Measurements from ENCODE around the gene SLC10A3. TPM values are rescaled to one million over a fixed set of nuclear protein-coding genes. Genes with fewer than 3 reads are reported as not detected.

The SLC10A3 gene
- total and polyA plus RNA-seq, 2 donors (not counting 1 experiment from before 2014, with no cell fraction given), result 17.9 to 36.9 TPM

- Histone ChIP-seq H2AFZ (ENCODE audit: insufficient read depth, low read depth, low read length, poor library complexity, severe bottlenecking) (peak overlapping the region; percentile 68), H3K36me3 (replicated peaks in 1 of 2; ENCODE audit: control extremely low read depth in 1 of 2, control insufficient read depth in 1 of 2, extremely low read depth in 1 of 2, insufficient read depth in 2 of 2, low read length in 1 of 2) (peaks cover 0 to 5% of the 10 kb centered on the region in 2 experiments), H3K4me3 (ENCODE audit: control extremely low read depth in 1 of 5, extremely low read depth in 1 of 5, insufficient read depth in 1 of 5, low read depth in 2 of 5, low read length in 4 of 5) (peak overlapping the region; percentile 23 to 69 (median 52)), H3K27me3 (replicated peaks in 1 of 4; ENCODE audit: control extremely low read depth in 1 of 4, control insufficient read depth in 3 of 4, insufficient read depth in 4 of 4, low read length in 3 of 4) (no peaks in the 10 kb centered on the region), H3K9ac (ENCODE audit: low read length) (peak overlapping the region; percentile 64), H3K79me2 (ENCODE audit: control insufficient read depth, insufficient read depth, low read length) (peaks cover 22% of the 10 kb centered on the region), H3K27ac (ENCODE audit: low read length in 2 of 2) (peak overlapping the region; percentile 24 to 66), H3K9me3 (ENCODE audit: control extremely low read depth in 1 of 3, control insufficient read depth in 2 of 3, insufficient read depth in 1 of 3, low read length in 2 of 3) (no peaks in the 10 kb centered on the region), H3K4me2 (replicated peaks; ENCODE audit: low read depth, low read length, poor library complexity, severe bottlenecking) (peak overlapping the region; percentile 85), H4K20me1 (ENCODE audit: control insufficient read depth, insufficient read depth, low read length, poor library complexity, severe bottlenecking) (no peaks in the 10 kb centered on the region), H3K4me1 (ENCODE audit: control insufficient read depth in 2 of 2, insufficient read depth in 2 of 2, low read length in 2 of 2) (peaks cover 6 to 18% of the 10 kb centered on the region in 2 donors)
- CTCF ChIA-PET, result interaction anchor here (2.5 kb wide), 1 partner anchor 32 kb away, joined by 8 read pairs; the partner anchor contains the start of gene SLC10A3
- DNase-seq (peak; percentile 86), ATAC-seq (ENCODE audit: low read depth) (peak; percentile 75)
- intact Hi-C loops (cut with micrococcal nuclease), result loop anchor here (1.0 to 5.0 kb wide), 4 partner anchors 29 to 60 kb away; partner anchors contain the start of genes ATP6AP1, FAM3A, SLC10A3 and TAFAZZIN
- peak overlapping the region; percentile 95 for H3K4me3 Mint-ChIP-seq
- no peaks in the 10 kb centered on the region for H3K27me3 Mint-ChIP-seq
- H3K9me3 Mint-ChIP-seq (ENCODE audit: insufficient read depth), result no peaks in the 10 kb centered on the region
- H3K27ac Mint-ChIP-seq, result peak overlapping the region; percentile 96
- TF ChIP-seq CTCF (IDR thresholded peaks at IDR 0.05), result no peak
- no peak for TF ChIP-seq EZH2 (IDR thresholded peaks at IDR 0.05; ENCODE audit: borderline replicate concordance, insufficient read depth, low read depth, low read length, poor library complexity, severe bottlenecking)
- WGBS (ENCODE audit: insufficient coverage), result 5% methylated on average over 59 of the region's 65 CpGs
- POLR2A ChIA-PET, result interaction anchor here (1.0 to 2.2 kb wide), 5 partner anchors 14 to 58 kb away, joined by 4 to 7 read pairs (median 5); partner anchors contain the start of genes LAGE3 and TAFAZZIN
- peaks cover 14% of the 10 kb centered on the region for H3K4me1 Mint-ChIP-seq
Observed at GRCh38 chrX:154457491-154458115, 32.8 kb downstream of the SLC10A3 start.

GRCh38 chrX:154452823-154453222, 37.6 kb downstream of the SLC10A3 start:
- 100% methylated on average over 2 of the region's 9 CpGs for WGBS (ENCODE audit: insufficient coverage)
- no peak for ATAC-seq (ENCODE audit: low read depth)
- intact Hi-C loops (cut with micrococcal nuclease), result no loop called here

More at GRCh38 chrX:154452823-154453222, 37.6 kb downstream of the SLC10A3 start:
- Histone ChIP-seq H2AFZ (ENCODE audit: insufficient read depth, low read depth, low read length, poor library complexity, severe bottlenecking) (no peak overlapping the region), H3K9me3 (ENCODE audit: control extremely low read depth in 1 of 3, control insufficient read depth in 2 of 3, insufficient read depth in 1 of 3, low read length in 2 of 3) (no peaks in the 10 kb centered on the region), H3K27ac (ENCODE audit: low read length in 2 of 2) (no peak overlapping the region), H3K79me2 (ENCODE audit: control insufficient read depth, insufficient read depth, low read length) (no peaks in the 10 kb centered on the region), H3K36me3 (replicated peaks in 1 of 2; ENCODE audit: control extremely low read depth in 1 of 2, control insufficient read depth in 1 of 2, extremely low read depth in 1 of 2, insufficient read depth in 2 of 2, low read length in 1 of 2) (peaks cover 0 to 4% of the 10 kb centered on the region in 2 experiments), H3K9ac (ENCODE audit: low read length) (no peak overlapping the region), H3K27me3 (replicated peaks in 1 of 4; ENCODE audit: control extremely low read depth in 1 of 4, control insufficient read depth in 3 of 4, insufficient read depth in 4 of 4, low read length in 3 of 4) (no peaks in the 10 kb centered on the region), H3K4me2 (replicated peaks; ENCODE audit: low read depth, low read length, poor library complexity, severe bottlenecking) (no peak overlapping the region), H3K4me3 (ENCODE audit: control extremely low read depth in 1 of 5, extremely low read depth in 1 of 5, insufficient read depth in 1 of 5, low read depth in 2 of 5, low read length in 4 of 5) (no peak overlapping the region), H3K4me1 (ENCODE audit: control insufficient read depth in 2 of 2, insufficient read depth in 2 of 2, low read length in 2 of 2) (peaks cover 0 to 6% of the 10 kb centered on the region in 2 donors), H4K20me1 (ENCODE audit: control insufficient read depth, insufficient read depth, low read length, poor library complexity, severe bottlenecking) (no peaks in the 10 kb centered on the region)
- peaks cover 3% of the 10 kb centered on the region for H3K4me1 Mint-ChIP-seq
- H3K27me3 Mint-ChIP-seq, result no peaks in the 10 kb centered on the region
- CTCF ChIA-PET, result no interaction called here
- POLR2A ChIA-PET, result no interaction called here
- no peaks in the 10 kb centered on the region for H3K9me3 Mint-ChIP-seq (ENCODE audit: insufficient read depth)
- no peak for TF ChIP-seq CTCF (IDR thresholded peaks at IDR 0.05)
- TF ChIP-seq EZH2 (IDR thresholded peaks at IDR 0.05; ENCODE audit: borderline replicate concordance, insufficient read depth, low read depth, low read length, poor library complexity, severe bottlenecking), result no peak
- H3K27ac Mint-ChIP-seq, result no peak overlapping the region
- H3K4me3 Mint-ChIP-seq, result no peak overlapping the region
- no peak for DNase-seq

All from B cell (primary cell).